Measurements from ENCODE around the gene OSBP2. TPM values are rescaled to one million over a fixed set of nuclear protein-coding genes. Genes with fewer than 3 reads are reported as not detected.

OSBP2 gene
- total and polyA plus RNA-seq, 2 of the 13 experiments (the other 11 are each of a cell fraction or from before 2014, with no cell fraction given) = 5.0 to 7.7 TPM

DNA sequence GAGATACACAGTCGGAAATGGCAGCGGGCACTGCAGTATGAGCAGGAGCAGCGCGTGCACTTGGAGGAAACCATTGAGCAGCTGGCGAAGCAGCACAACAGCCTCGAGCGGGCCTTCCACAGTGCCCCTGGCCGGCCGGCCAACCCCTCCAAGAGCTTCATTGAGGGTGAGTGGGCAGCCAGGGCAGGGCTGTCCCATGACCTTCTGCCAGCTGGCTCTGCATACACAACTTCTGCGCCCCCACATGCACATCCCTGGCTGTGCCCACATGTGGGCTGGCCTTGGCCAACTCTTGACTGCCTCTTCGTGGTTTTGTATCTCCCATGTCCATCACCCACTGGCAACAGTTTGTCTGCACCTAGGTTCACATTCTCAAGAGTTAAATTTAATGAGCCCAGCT lies 192.8 kb downstream of the OSBP2 start:
- FAIRE-seq (no peak), ATAC-seq (no peak), DNase-seq (ENCODE audit: low spot score) (no peak)
- 97% methylated on average over 6 of the region's 11 CpGs for WGBS (ENCODE audit: low lambda C conversion rate)
- Histone ChIP-seq H3K9me3 (ENCODE audit: low read length) (no peaks in the 10 kb centered on the region), H3K4me3 (replicated peaks in 1 of 3; ENCODE audit: insufficient read depth in 1 of 3, low read depth in 2 of 3, low read length in 3 of 3) (no peak overlapping the region), H4K20me1 (ENCODE audit: insufficient read depth, low read length) (no peaks in the 10 kb centered on the region), H3K27ac (ENCODE audit: extremely low read length, insufficient read depth, low read length) (no peak overlapping the region), H2AFZ (ENCODE audit: low read length) (no peak overlapping the region), H3K27me3 (ENCODE audit: control insufficient read depth in 1 of 2, insufficient read depth in 2 of 2, low read length in 2 of 2) (no peaks in the 10 kb centered on the region), H3K79me2 (ENCODE audit: insufficient read depth, low read length) (no peaks in the 10 kb centered on the region), H3K9ac (ENCODE audit: insufficient read depth, low read depth, low read length) (no peak overlapping the region), H3K4me1 (ENCODE audit: insufficient read depth, low read length) (peaks cover 22% of the 10 kb centered on the region), H3K4me2 (ENCODE audit: low read depth, low read length) (no peak overlapping the region), H3K36me3 (replicated peaks in 1 of 2; ENCODE audit: control insufficient read depth in 1 of 2, insufficient read depth in 2 of 2, low read length in 2 of 2) (peaks cover 0 to 8% of the 10 kb centered on the region in 2 experiments; a peak in 3 of 5 replicates)
- CTCF ChIA-PET (ENCODE audit: low intra/inter-chr PET ratio, low total read pairs) = no interaction called here
- POLR2A ChIA-PET = no interaction called here
- in situ Hi-C loops (cut with HindIII; ENCODE audit: extremely low pct_ligation_motif_present, low pct_unique_long_range_greater_than_20kb) (no loop called here), intact Hi-C loops (cut with micrococcal nuclease; ENCODE audit: unreplicated experiment) (no loop called here)
- BruUV-seq (replicated peaks) = no TSS peak
- TF ChIP-seq AGO2 (optimal IDR thresholded peaks at IDR 0.05; ENCODE audit: low read depth, low read length) = peak; percentile 38
- TF ChIP-seq, protein P1, sequence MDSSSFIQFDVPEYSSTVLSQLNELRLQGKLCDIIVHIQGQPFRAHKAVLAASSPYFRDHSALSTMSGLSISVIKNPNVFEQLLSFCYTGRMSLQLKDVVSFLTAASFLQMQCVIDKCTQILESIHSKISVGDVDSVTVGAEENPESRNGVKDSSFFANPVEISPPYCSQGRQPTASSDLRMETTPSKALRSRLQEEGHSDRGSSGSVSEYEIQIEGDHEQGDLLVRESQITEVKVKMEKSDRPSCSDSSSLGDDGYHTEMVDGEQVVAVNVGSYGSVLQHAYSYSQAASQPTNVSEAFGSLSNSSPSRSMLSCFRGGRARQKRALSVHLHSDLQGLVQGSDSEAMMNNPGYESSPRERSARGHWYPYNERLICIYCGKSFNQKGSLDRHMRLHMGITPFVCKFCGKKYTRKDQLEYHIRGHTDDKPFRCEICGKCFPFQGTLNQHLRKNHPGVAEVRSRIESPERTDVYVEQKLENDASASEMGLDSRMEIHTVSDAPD (CRISPR knock-in tag; IDR thresholded peaks at IDR 0.05) = no peak

DNA sequence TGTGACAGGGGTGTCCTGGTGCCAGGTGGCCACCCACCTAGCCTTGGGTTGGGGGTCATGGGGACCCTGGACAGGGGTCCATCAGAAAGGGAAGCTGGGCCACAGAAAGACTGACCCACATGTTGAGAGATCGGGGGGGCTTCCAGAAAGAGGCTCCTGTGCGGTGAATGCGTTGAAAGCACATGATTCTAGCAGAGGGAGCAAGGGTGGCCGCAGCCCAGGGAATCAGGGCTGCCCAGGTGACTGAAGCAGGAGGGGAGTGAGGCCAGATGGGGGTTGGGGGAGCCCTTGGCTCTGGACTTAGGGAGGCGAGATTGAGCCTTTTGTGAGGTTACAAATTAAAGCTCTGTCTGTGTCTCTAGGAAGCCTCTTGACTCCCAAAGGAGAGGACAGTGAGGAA lies 193.2 kb downstream of the OSBP2 start:
- H3K4me2 ChIP-seq (ENCODE audit: low read depth, low read length) = no peak overlapping the region
- no peaks in the 10 kb centered on the region for H3K27me3 ChIP-seq (ENCODE audit: control insufficient read depth in 1 of 2, insufficient read depth in 2 of 2, low read length in 2 of 2)
- H3K4me1 ChIP-seq (ENCODE audit: insufficient read depth, low read length) = peaks cover 18% of the 10 kb centered on the region
- no peaks in the 10 kb centered on the region for H3K9me3 ChIP-seq (ENCODE audit: low read length)
- intact Hi-C loops (cut with micrococcal nuclease; ENCODE audit: unreplicated experiment) (no loop called here), in situ Hi-C loops (cut with HindIII; ENCODE audit: extremely low pct_ligation_motif_present, low pct_unique_long_range_greater_than_20kb) (no loop called here)
- no peak for DNase-seq (ENCODE audit: low spot score)
- H2AFZ ChIP-seq (ENCODE audit: low read length) = no peak overlapping the region
- POLR2A ChIA-PET = no interaction called here
- BruUV-seq (replicated peaks) = no TSS peak
- no peak for ATAC-seq
- no peaks in the 10 kb centered on the region for H4K20me1 ChIP-seq (ENCODE audit: insufficient read depth, low read length)
- no peaks in the 10 kb centered on the region for H3K79me2 ChIP-seq (ENCODE audit: insufficient read depth, low read length)
- no peak overlapping the region for H3K4me3 ChIP-seq (replicated peaks in 1 of 3; ENCODE audit: insufficient read depth in 1 of 3, low read depth in 2 of 3, low read length in 3 of 3)
- H3K27ac ChIP-seq (ENCODE audit: extremely low read length, insufficient read depth, low read length) = no peak overlapping the region
- 77% methylated on average over 5 of the region's 5 CpGs for WGBS (ENCODE audit: low lambda C conversion rate)
- no peak for FAIRE-seq
- H3K36me3 ChIP-seq (replicated peaks in 1 of 2; ENCODE audit: control insufficient read depth in 1 of 2, insufficient read depth in 2 of 2, low read length in 2 of 2) = peaks cover 0 to 8% of the 10 kb centered on the region in 2 experiments; a peak in 4 of 5 replicates
- no peak overlapping the region for H3K9ac ChIP-seq (ENCODE audit: insufficient read depth, low read depth, low read length)
- CTCF ChIA-PET (ENCODE audit: low intra/inter-chr PET ratio, low total read pairs) = no interaction called here
- TF ChIP-seq XRCC5 (optimal IDR thresholded peaks at IDR 0.05; ENCODE audit: low read length) (no peak), HDAC2 (CRISPR knock-in tag; IDR thresholded peaks at IDR 0.05) (no peak), ZNF543 (CRISPR knock-in tag; IDR thresholded peaks at IDR 0.05) (no peak), SIX1 (CRISPR knock-in tag; IDR thresholded peaks at IDR 0.05; ENCODE audit: borderline replicate concordance) (no peak), ATRX (CRISPR knock-in tag; IDR thresholded peaks at IDR 0.05; ENCODE audit: borderline replicate concordance) (no peak), ZNF703 (CRISPR knock-in tag; IDR thresholded peaks at IDR 0.05; ENCODE audit: borderline replicate concordance) (no peak)
- TF ChIP-seq, protein P2, sequence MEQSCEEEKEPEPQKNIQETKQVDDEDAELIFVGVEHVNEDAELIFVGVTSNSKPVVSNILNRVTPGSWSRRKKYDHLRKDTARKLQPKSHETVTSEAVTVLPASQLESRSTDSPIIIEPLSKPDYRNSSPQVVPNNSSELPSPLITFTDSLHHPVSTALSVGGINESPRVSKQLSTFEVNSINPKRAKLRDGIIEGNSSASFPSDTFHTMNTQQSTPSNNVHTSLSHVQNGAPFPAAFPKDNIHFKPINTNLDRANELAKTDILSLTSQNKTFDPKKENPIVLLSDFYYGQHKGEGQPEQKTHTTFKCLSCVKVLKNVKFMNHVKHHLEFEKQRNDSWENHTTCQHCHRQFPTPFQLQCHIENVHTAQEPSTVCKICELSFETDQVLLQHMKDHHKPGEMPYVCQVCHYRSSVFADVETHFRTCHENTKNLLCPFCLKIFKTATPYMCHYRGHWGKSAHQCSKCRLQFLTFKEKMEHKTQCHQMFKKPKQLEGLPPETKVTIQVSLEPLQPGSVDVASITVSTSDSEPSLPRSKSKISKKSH (CRISPR knock-in tag; IDR thresholded peaks at IDR 0.05; ENCODE audit: borderline replicate concordance) = no peak
- TF ChIP-seq, protein P3, sequence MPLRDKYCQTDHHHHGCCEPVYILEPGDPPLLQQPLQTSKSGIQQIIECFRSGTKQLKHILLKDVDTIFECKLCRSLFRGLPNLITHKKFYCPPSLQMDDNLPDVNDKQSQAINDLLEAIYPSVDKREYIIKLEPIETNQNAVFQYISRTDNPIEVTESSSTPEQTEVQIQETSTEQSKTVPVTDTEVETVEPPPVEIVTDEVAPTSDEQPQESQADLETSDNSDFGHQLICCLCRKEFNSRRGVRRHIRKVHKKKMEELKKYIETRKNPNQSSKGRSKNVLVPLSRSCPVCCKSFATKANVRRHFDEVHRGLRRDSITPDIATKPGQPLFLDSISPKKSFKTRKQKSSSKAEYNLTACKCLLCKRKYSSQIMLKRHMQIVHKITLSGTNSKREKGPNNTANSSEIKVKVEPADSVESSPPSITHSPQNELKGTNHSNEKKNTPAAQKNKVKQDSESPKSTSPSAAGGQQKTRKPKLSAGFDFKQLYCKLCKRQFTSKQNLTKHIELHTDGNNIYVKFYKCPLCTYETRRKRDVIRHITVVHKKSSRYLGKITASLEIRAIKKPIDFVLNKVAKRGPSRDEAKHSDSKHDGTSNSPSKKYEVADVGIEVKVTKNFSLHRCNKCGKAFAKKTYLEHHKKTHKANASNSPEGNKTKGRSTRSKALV (CRISPR knock-in tag; IDR thresholded peaks at IDR 0.05) = no peak
- TF ChIP-seq, protein P4, sequence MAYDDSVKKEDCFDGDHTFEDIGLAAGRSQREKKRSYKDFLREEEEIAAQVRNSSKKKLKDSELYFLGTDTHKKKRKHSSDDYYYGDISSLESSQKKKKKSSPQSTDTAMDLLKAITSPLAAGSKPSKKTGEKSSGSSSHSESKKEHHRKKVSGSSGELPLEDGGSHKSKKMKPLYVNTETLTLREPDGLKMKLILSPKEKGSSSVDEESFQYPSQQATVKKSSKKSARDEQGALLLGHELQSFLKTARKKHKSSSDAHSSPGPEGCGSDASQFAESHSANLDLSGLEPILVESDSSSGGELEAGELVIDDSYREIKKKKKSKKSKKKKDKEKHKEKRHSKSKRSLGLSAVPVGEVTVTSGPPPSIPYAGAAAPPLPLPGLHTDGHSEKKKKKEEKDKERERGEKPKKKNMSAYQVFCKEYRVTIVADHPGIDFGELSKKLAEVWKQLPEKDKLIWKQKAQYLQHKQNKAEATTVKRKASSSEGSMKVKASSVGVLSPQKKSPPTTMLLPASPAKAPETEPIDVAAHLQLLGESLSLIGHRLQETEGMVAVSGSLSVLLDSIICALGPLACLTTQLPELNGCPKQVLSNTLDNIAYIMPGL (CRISPR knock-in tag; IDR thresholded peaks at IDR 0.05; ENCODE audit: borderline replicate concordance in 1 of 2, low read depth in 1 of 2) = no peak
